Mesothelial cell of epicardium (in vitro differentiated cells): Measurements from ENCODE around the gene CALM1. TPM values are rescaled to one million over a fixed set of nuclear protein-coding genes. Genes with fewer than 3 reads are reported as not detected.

Experiments
- DNase-seq, 2 experiments: peaks; one replicate each; pipeline ENCODE4 v3.0.0; 2021; ENCODE audit warnings: low spot score in 2 of 2; ENCODE audit not compliant: unreplicated experiment in 2 of 2
- H3K27ac Mint-ChIP-seq: 2 replicates; pipeline ENCODE4 v1.8.0; 2021; ENCODE audit warnings: mixed read lengths
- H3K27me3 Mint-ChIP-seq: 2 replicates; pipeline ENCODE4 v1.8.0; 2021; ENCODE audit warnings: low read depth, mixed read lengths
- H3K36me3 Mint-ChIP-seq: 2 replicates; pipeline ENCODE4 v1.8.0; 2021; ENCODE audit warnings: mixed read lengths
- H3K4me1 Mint-ChIP-seq: 2 replicates; pipeline ENCODE4 v1.8.0; 2021; ENCODE audit warnings: mixed read lengths
- H3K4me3 Mint-ChIP-seq: 2 replicates; pipeline ENCODE4 v1.8.0; 2021; ENCODE audit warnings: mild to moderate bottlenecking, moderate library complexity, mixed read lengths
- H3K9me3 Mint-ChIP-seq: 2 replicates; pipeline ENCODE4 v1.8.0; 2021; ENCODE audit warnings: mixed read lengths
- total RNA-seq: library from RNA; stranded (reverse); gene quantifications from 3 replicates; pipeline ENCODE4 v1.2.1, GENCODE V29; 2021
- TF ChIP-seq, protein P1 (sequence below): fragments of 200-600 bp; sonication (generic); IDR thresholded peaks from one replicate; pipeline ENCODE4 v1.5.0; 2021; ENCODE audit warnings: antibody characterized with exemption; ENCODE audit not compliant: unreplicated experiment

Gene CALM1
- total RNA-seq, 1 donor from 2014 or later: 134 TPM

DNA sequence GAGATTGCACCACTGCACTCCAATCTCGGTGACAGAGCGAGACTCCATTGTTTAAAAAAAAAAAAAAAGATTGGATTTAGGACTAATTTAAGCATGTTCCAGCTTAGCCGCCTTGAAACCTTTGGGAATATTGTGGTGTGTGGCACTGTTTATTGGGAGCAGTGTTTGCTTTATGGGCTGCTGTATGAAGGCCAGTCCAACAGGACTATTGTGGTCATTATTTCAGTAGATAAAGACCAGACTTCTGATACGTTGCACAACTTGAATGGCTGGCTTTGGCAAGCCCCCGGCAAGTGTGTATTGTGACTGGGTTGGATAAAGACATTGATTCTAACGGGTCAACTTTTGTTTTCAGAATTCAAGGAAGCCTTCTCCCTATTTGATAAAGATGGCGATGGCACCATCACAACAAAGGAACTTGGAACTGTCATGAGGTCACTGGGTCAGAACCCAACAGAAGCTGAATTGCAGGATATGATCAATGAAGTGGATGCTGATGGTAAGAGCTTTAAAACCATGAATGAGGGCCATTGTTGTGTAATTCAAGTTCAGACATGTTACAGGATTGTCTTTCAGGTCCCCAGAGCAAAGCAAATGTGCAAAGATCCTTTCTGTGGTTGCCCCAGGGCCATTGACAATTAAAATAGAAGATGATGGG, 4.2 kb downstream of the CALM1 start:
- Mint-ChIP-seq H3K9me3 (no peaks in the 10 kb centered on the region), H3K27me3 (no peaks in the 10 kb centered on the region), H3K4me3 (no peak overlapping the region), H3K4me1 (peaks cover 20% of the 10 kb centered on the region), H3K36me3 (peaks cover 51% of the 10 kb centered on the region), H3K27ac (no peak overlapping the region)
- TF ChIP-seq, protein P1, sequence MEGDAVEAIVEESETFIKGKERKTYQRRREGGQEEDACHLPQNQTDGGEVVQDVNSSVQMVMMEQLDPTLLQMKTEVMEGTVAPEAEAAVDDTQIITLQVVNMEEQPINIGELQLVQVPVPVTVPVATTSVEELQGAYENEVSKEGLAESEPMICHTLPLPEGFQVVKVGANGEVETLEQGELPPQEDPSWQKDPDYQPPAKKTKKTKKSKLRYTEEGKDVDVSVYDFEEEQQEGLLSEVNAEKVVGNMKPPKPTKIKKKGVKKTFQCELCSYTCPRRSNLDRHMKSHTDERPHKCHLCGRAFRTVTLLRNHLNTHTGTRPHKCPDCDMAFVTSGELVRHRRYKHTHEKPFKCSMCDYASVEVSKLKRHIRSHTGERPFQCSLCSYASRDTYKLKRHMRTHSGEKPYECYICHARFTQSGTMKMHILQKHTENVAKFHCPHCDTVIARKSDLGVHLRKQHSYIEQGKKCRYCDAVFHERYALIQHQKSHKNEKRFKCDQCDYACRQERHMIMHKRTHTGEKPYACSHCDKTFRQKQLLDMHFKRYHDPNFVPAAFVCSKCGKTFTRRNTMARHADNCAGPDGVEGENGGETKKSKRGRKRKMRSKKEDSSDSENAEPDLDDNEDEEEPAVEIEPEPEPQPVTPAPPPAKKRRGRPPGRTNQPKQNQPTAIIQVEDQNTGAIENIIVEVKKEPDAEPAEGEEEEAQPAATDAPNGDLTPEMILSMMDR: no peak
- no peak for DNase-seq

DNA sequence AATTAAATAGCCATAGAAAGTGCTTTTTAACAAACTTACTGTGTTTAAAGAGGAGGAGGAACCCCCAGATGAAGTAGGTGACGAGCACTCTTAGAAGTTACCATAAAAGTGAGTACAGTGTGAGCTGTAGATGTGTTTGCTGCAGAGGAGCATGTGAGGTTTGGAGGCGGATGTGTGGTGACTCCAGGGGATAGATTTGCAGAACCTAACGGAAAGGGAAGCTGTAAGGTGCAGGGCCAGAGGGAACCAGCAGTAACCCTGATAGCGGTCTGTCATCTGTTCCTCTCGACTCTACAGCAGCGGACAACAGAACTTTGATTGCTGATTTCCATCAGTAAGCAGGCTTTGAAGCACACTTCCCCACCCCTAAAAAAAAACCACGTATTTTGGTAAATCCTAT, 5.2 kb downstream of the CALM1 start:
- no peak for DNase-seq
- Mint-ChIP-seq H3K9me3 (no peaks in the 10 kb centered on the region), H3K27ac (no peak overlapping the region), H3K4me1 (peaks cover 21% of the 10 kb centered on the region), H3K27me3 (no peaks in the 10 kb centered on the region), H3K36me3 (peaks cover 56% of the 10 kb centered on the region), H3K4me3 (no peak overlapping the region)
- TF ChIP-seq, protein P1: no peak

DNA sequence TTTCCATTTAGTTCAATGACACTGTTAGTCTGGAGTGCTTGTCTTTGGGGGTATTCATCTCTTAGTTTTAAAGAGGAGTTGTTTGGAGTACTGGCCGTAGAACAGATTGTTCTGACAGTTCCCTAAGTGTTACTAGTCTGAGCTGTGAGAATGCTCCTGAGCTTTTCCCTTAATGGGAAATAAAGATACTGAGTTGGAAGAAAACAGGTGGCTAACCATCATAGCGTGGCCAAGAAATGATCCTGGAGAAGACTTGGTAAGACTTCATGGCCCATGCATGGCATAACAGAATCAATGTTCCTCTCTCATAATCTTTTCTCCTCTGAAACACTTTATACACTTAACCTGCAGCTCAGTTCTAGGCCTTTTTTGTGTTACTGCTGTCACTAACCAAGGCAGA, 6.2 kb downstream of the CALM1 start:
- TF ChIP-seq, protein P1: no peak
- peaks cover 56% of the 10 kb centered on the region for H3K36me3 Mint-ChIP-seq
- H3K27me3 Mint-ChIP-seq: no peaks in the 10 kb centered on the region
- H3K9me3 Mint-ChIP-seq: no peaks in the 10 kb centered on the region
- no peak overlapping the region for H3K4me3 Mint-ChIP-seq
- peaks cover 21% of the 10 kb centered on the region for H3K4me1 Mint-ChIP-seq
- DNase-seq: no peak
- H3K27ac Mint-ChIP-seq: no peak overlapping the region

DNA sequence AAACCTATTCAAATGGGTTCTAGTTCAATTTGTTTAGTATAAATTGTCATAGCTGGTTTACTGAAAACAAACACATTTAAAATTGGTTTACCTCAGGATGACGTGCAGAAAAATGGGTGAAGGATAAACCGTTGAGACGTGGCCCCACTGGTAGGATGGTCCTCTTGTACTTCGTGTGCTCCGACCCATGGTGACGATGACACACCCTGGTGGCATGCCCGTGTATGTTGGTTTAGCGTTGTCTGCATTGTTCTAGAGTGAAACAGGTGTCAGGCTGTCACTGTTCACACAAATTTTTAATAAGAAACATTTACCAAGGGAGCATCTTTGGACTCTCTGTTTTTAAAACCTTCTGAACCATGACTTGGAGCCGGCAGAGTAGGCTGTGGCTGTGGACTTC, 8.3 kb downstream of the CALM1 start:
- TF ChIP-seq, protein P1: no peak
- Mint-ChIP-seq H3K27me3 (no peaks in the 10 kb centered on the region), H3K27ac (no peak overlapping the region), H3K36me3 (peaks cover 56% of the 10 kb centered on the region), H3K4me1 (peaks cover 14% of the 10 kb centered on the region), H3K9me3 (no peaks in the 10 kb centered on the region), H3K4me3 (no peak overlapping the region)
- no peak for DNase-seq

DNA sequence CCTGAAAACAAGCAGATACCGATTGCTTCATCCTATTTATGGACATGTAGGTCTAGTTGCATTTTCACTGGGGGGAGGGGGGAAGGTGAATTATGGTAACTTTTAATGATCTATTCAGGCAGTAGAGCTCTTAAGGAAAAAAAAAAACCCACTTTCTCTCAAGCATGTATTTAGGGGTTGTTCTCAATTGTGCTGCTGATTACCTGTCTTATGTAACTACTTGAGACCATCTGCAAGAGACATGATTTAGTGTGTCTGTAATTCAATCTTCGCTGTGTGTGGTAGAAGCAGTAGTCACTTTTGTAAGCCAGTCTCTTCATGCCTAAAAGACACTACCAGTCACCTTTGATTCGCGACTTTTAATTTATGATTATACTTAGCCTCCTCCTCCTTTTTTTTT, 8.9 kb downstream of the CALM1 start:
- H3K9me3 Mint-ChIP-seq: no peaks in the 10 kb centered on the region
- H3K27ac Mint-ChIP-seq: no peak overlapping the region
- no peak for DNase-seq
- H3K4me3 Mint-ChIP-seq: no peak overlapping the region
- TF ChIP-seq, protein P1: no peak
- H3K27me3 Mint-ChIP-seq: no peaks in the 10 kb centered on the region
- H3K4me1 Mint-ChIP-seq: peaks cover 11% of the 10 kb centered on the region
- H3K36me3 Mint-ChIP-seq: peaks cover 50% of the 10 kb centered on the region
